ENCODE data around the gene RAB7B. TPM values are rescaled to one million over a fixed set of nuclear protein-coding genes. Genes with fewer than 3 reads are reported as not detected.

The RAB7B gene
- total and polyA plus RNA-seq, 2 of the 13 experiments (the other 11 are each of a cell fraction or from before 2014, with no cell fraction given) = 0.05 to 0.46 TPM

DNA sequence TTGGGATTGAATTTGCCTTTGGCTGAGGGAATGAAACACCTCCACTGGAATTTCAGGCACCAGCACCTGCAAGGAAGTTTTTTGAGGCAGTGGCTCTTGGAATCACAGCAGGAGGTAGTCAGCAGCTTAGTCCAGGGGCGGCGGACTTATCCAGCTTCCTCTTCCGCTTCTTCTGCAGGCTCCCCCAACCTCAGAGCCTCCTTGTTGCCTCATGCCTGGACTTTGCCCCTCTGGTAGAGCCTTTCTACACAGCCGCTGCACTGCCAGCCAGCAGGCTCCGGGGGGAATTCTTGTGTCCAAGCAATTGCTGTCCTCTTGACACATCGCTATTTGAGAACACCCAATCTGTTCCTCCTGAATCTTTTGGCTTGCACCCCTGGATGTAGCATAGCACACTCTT lies 45.4 kb upstream of the RAB7B start (continued):
- TF ChIP-seq ZNF124 (CRISPR knock-in tag; IDR thresholded peaks at IDR 0.05) (0 out of 2 replicates have a peak, but pooled peaks have one; percentile 13), EEA1 (CRISPR knock-in tag; IDR thresholded peaks at IDR 0.05; ENCODE audit: borderline replicate concordance) (no peak), ZNF879 (CRISPR knock-in tag; IDR thresholded peaks at IDR 0.05) (no peak), ZNF432 (CRISPR knock-in tag; IDR thresholded peaks at IDR 0.05; ENCODE audit: borderline replicate concordance) (no peak), ZNF577 (CRISPR knock-in tag; IDR thresholded peaks at IDR 0.05; ENCODE audit: borderline replicate concordance, low read depth) (no peak), ZZZ3 (CRISPR knock-in tag; IDR thresholded peaks at IDR 0.05; ENCODE audit: borderline replicate concordance) (no peak), NCOA2 (CRISPR knock-in tag; IDR thresholded peaks at IDR 0.05) (peak; percentile 46; the same call in 1 of the 2 replicates), MAFG (CRISPR knock-in tag; IDR thresholded peaks at IDR 0.05) (no peak), RBM22 (optimal IDR thresholded peaks at IDR 0.05; ENCODE audit: low read length) (no peak), ZNF530 (CRISPR knock-in tag; IDR thresholded peaks at IDR 0.05; ENCODE audit: low read depth) (no peak)
- TF ChIP-seq, protein P1, sequence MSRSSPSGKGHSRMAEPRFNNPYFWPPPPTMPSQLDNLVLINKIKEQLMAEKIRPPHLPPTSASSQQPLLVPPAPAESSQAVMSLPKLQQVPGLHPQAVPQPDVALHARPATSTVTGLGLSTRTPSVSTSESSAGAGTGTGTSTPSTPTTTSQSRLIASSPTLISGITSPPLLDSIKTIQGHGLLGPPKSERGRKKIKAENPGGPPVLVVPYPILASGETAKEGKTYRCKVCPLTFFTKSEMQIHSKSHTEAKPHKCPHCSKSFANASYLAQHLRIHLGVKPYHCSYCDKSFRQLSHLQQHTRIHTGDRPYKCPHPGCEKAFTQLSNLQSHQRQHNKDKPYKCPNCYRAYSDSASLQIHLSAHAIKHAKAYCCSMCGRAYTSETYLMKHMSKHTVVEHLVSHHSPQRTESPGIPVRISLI (CRISPR knock-in tag; IDR thresholded peaks at IDR 0.05; ENCODE audit: borderline replicate concordance) = no peak
- TF ChIP-seq, protein P2, sequence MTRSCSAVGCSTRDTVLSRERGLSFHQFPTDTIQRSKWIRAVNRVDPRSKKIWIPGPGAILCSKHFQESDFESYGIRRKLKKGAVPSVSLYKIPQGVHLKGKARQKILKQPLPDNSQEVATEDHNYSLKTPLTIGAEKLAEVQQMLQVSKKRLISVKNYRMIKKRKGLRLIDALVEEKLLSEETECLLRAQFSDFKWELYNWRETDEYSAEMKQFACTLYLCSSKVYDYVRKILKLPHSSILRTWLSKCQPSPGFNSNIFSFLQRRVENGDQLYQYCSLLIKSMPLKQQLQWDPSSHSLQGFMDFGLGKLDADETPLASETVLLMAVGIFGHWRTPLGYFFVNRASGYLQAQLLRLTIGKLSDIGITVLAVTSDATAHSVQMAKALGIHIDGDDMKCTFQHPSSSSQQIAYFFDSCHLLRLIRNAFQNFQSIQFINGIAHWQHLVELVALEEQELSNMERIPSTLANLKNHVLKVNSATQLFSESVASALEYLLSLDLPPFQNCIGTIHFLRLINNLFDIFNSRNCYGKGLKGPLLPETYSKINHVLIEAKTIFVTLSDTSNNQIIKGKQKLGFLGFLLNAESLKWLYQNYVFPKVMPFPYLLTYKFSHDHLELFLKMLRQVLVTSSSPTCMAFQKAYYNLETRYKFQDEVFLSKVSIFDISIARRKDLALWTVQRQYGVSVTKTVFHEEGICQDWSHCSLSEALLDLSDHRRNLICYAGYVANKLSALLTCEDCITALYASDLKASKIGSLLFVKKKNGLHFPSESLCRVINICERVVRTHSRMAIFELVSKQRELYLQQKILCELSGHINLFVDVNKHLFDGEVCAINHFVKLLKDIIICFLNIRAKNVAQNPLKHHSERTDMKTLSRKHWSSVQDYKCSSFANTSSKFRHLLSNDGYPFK (CRISPR knock-in tag; IDR thresholded peaks at IDR 0.05; ENCODE audit: borderline replicate concordance) = no peak
- TF ChIP-seq, protein P3, sequence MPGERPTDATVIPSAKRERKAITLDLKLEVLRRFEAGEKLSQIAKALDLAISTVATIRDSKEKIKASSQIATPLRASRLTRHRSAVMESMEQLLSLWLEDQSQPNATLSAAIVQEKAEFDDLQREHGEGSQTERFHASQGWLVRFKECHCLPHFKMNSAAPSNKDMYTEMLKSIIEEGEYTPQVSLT (CRISPR knock-in tag; IDR thresholded peaks at IDR 0.05; ENCODE audit: borderline replicate concordance, low read depth) = no peak
- TF ChIP-seq, protein P4, sequence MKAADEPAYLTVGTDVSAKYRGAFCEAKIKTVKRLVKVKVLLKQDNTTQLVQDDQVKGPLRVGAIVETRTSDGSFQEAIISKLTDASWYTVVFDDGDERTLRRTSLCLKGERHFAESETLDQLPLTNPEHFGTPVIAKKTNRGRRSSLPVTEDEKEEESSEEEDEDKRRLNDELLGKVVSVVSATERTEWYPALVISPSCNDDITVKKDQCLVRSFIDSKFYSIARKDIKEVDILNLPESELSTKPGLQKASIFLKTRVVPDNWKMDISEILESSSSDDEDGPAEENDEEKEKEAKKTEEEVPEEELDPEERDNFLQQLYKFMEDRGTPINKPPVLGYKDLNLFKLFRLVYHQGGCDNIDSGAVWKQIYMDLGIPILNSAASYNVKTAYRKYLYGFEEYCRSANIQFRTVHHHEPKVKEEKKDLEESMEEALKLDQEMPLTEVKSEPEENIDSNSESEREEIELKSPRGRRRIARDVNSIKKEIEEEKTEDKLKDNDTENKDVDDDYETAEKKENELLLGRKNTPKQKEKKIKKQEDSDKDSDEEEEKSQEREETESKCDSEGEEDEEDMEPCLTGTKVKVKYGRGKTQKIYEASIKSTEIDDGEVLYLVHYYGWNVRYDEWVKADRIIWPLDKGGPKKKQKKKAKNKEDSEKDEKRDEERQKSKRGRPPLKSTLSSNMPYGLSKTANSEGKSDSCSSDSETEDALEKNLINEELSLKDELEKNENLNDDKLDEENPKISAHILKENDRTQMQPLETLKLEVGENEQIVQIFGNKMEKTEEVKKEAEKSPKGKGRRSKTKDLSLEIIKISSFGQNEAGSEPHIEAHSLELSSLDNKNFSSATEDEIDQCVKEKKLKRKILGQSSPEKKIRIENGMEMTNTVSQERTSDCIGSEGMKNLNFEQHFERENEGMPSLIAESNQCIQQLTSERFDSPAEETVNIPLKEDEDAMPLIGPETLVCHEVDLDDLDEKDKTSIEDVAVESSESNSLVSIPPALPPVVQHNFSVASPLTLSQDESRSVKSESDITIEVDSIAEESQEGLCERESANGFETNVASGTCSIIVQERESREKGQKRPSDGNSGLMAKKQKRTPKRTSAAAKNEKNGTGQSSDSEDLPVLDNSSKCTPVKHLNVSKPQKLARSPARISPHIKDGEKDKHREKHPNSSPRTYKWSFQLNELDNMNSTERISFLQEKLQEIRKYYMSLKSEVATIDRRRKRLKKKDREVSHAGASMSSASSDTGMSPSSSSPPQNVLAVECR (CRISPR knock-in tag; IDR thresholded peaks at IDR 0.05; ENCODE audit: borderline replicate concordance) = peak; percentile 63; the same call in 1 of the 2 replicates
- TF ChIP-seq, protein P5, sequence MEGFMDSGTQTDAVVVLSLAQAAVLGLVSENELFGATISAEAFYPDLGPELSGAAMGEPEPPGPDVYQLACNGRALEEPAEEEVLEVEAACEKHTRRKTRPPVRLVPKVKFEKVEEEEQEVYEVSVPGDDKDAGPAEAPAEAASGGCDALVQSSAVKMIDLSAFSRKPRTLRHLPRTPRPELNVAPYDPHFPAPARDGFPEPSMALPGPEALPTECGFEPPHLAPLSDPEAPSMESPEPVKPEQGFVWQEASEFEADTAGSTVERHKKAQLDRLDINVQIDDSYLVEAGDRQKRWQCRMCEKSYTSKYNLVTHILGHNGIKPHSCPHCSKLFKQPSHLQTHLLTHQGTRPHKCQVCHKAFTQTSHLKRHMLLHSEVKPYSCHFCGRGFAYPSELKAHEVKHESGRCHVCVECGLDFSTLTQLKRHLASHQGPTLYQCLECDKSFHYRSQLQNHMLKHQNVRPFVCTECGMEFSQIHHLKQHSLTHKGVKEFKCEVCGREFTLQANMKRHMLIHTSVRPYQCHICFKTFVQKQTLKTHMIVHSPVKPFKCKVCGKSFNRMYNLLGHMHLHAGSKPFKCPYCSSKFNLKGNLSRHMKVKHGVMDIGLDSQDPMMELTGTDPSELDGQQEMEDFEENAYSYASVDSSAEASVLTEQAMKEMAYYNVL (CRISPR knock-in tag; IDR thresholded peaks at IDR 0.05; ENCODE audit: borderline replicate concordance) = no peak
- TF ChIP-seq, protein P6, sequence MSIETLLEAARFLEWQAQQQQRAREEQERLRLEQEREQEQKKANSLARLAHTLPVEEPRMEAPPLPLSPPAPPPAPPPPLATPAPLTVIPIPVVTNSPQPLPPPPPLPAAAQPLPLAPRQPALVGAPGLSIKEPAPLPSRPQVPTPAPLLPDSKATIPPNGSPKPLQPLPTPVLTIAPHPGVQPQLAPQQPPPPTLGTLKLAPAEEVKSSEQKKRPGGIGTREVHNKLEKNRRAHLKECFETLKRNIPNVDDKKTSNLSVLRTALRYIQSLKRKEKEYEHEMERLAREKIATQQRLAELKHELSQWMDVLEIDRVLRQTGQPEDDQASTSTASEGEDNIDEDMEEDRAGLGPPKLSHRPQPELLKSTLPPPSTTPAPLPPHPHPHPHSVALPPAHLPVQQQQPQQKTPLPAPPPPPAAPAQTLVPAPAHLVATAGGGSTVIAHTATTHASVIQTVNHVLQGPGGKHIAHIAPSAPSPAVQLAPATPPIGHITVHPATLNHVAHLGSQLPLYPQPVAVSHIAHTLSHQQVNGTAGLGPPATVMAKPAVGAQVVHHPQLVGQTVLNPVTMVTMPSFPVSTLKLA (IDR thresholded peaks at IDR 0.05) = no peak
